ENCODE results near the gene ZNF521.
"Not testable (repeated sequence)": the region's sequence is repeated elsewhere in the genome, so short reads cannot be mapped to it uniquely, and the experiment has no call there.

Gene ZNF521

DNA sequence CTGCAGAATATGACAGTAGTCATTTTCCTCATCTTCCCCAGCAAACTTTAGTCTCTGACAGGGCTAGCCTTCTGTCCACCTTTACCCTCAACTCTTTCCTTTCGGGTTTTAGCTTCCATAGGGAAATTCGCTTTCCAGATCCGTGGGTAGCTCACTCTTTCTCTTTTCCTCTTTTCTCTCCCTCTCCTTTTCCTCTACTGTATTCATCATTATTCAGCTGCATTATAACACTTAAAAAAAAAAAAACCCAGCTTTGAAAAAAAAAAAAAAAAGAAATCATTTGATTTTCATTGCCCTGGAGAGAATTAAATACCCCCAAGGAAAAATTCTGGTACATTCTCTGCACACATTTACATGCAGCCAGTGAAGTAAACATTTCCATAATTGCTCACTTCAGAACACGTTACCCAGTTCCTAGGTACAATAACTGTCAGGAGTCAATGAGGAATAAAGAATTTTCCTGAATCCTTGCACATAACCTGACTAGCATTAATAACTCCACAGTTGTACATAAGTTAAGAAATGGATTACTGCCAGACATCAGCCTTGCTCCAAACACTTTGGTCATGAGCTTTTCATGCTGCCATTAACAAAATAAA, 63.5 kb downstream of the ZNF521 start:
- DNase-seq, result no peak

DNA sequence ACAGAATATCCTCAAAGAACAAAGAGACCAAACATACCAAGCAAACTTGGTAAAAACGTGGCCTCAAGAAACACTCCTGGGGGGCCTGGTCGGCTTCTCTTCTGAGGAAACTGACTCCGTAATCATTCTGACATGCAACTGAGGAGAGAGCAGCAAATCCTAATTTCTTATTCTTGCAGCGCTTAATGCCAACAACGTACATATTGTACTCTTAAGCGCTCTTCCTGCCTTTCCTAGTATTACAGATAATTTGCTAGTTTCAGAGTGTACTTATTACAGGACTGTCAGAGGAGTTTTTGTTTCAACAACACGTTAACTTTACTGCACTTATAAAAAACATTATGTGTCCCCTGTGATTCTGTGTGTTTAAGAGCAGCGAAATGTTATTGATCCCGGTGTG, 64.9 kb downstream of the ZNF521 start:
- no peak for DNase-seq

DNA sequence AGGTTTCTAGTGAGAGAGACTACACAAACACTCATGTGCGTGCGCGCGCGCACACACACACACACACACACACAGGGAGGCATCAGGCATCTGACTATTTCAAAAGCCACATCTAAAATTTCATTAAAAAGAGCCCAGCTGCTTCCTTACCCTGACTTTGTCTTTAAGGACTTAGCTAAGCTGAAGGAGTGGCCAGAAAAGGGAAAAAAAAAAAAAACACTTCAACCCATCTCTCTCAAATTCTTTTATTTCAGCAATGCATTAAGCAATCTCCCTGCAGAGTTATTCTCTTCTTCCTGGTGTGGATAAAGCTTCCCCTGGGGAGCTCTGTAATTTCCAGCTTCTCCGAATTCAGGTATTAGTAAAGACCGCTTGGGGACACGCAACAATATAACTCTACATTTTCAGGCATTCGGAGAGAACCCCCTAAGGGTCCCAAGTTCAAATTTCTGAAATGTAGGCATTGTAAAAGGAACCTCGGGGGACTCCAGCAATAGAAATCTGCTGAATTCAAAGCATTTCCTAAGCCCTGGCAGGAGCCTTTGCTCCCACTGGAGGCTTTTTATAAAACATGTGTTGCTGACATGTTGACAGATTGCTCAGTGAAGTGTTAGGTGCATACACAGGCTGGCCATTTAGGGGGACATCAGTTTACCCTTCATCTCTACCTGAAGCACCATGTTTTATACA, 67.0 kb downstream of the ZNF521 start:
- peak; percentile 75 for DNase-seq

DNA sequence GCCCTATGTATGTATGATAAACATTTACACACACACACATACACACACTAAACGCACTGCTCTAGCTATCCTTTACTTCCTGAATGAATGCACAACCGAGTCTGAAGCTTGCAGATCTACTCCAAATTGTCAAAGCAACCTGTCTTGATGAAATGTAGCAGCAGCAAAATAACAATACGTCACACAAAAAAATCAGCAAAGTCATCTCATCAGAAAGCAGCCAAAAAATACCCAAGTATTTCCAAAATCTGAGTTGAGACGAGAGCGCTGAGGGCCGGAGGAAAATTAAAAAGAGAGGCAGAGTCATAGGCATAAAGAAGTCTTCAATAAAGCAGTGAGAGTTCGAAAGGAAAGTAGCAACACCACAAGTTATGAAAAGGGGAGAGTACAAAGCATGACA, 67.7 kb downstream of the ZNF521 start:
- no peak for DNase-seq

DNA sequence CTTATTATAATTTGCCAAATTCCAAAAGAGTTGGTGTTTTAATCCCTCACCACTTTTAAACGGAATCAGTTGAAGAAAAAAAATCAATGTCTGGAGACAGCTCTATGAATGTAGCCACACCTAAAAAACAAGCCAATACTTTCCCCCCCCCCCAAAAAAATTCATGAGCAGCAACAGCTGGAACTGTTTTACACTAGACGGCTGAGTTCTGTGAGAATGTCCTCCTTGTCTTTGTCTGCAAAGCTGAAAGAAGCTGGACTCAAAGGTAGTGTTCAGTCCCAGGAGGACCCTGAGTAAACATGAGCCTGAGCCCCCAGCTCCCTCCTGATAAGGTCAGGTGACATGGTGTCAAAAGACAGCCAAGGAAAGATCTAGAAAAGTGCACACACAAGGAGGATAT, 68.2 kb downstream of the ZNF521 start:
- DNase-seq, result peak; percentile 14

DNA sequence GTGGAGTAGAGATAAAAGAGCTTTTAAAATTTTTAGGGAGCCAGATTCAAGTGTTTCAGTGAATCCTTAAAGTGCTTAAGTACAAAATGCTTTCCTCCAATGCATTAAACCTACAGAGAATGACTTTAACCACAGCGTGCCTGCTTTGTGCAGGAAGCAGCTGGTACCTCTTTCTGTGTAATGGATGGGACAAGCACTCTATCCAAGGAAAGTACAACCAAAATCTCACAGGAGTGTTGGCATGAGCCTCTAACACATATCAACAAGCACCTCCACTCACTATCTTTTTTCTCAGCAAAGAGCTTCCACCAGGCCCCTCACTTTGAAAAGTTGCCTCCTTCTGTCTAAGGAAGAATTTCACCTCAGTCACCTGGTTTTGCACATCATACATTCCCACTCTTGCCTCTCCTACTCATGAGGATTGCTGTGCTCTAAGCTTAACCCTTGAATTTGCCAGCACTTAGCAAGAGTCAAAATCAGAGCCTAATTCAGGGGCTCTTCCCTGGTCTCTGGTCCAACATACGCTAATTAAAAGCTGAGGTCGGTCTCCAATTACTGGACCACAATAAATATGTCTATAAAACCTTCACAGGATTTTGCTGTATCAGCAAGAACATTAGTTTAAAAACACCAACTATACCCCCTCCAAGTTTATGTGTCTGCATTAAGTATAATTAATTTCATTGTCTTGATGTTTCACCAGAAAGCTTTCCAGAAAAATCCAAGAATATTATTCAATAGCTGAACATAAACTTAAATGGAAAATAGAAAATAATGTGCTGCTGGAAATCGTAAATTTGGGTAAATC, 68.9 kb downstream of the ZNF521 start:
- no peak for DNase-seq

DNA sequence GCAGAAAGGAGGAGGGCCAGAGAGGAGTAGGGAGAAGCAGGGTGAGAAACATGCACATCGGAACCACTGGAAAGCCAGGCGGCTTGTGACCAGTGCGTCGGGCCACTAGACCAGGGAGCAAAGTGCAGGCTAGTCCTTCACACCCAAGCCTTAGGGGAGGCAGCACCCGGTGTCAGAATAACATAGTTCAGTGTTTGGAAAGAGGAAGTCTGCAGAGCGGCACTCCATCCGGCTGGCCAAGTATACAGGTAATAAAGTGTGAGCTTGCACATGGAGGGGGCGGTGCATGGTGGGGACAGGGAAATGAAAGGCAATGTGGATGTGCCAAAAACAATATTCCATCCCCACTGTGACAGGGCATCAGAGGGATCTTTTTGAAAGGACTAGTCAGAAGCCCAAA, 69.7 kb downstream of the ZNF521 start:
- no peak for DNase-seq

DNA sequence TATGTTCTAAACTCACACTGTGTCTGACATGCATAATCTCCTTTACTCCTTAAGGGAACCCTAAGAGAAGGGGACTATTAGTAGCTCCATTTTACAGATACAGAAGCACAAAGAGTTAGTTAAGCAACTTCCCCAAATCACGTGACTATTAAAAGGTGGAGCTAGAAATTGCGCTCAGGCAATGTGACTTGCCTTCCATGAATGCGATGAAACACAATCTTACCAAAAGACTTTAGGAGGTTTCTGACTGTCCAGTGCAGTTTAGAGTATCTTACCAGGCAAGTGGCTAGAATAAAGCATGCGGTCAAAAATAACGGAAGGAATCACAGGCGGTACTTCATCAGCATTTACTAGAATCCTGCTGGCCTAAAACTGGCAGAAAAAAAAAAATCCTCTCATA, 70.4 kb downstream of the ZNF521 start:
- no peak for DNase-seq

DNA sequence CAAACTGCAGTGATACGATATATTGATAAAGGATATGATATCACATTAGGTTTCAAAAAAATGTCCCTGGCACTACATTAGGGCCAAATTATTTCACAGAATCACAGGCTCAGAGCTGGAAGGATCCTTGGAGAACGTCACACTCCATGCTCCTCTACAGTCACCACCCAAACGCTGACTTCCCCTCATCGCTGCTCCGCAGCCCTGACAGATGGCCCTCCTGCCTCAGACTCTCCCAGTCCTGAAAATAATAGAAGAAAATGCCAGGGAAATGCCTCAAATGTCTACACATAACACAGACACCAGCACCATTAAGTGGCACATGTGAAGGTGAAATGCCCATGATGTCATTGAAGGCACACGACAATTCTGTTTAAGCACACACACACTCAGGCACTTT, 72.0 kb downstream of the ZNF521 start:
- DNase-seq, result no peak

DNA sequence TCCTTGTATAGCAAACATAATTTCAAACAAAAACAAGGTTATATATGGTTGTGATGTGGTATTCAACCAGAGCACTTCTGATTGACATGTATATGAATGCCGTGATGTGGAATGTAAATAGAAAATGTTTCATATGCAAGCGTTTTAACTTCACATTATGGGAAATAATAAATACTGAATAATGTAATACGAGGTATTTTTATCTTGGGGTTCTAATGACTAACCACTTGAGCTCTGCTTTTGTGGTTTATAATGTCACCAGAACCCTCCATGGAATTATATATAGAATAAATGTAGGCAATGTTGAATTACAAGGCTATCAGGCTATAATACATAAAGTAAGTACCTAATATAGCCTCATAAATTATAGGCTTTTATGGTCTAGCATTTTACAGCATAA, 72.4 kb downstream of the ZNF521 start:
- DNase-seq, result no peak

DNA sequence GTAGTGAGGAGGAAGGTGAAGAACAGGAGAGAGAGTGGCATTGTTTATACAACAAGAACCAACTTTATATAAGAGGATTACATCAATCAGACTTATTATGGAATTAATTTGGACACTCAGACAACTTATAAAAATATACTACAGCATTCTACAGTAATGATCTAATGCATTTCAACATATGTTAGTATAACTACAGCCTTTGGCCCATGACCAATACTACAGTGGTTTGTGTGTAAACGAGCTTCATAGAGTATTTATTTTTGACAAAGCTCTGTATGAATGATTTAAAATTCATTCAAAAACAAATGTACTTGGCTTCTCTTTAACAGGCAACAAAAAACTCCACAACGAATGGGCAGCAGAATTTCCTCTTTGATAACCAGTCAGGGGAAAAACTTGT, 72.8 kb downstream of the ZNF521 start:
- no peak for DNase-seq

DNA sequence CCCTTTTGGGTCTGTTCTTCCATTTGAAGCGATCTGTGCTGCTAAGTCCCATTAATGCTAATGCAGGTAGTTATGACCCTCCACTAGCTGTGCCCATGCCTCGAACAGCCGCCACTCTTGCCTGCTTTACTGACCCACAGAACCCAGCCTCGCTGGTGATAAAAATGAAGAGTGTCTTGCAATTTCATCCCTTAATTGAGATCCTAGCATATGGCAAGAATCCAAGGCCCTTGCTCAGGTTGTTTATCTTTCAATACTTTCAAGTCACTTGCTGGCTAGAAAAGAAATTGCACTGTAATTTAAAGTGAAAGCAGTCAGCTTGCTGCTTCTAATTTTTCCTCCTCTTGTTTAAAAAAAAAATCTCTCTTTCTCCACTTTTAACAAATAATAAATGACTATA, 73.6 kb downstream of the ZNF521 start:
- no peak for DNase-seq

DNA sequence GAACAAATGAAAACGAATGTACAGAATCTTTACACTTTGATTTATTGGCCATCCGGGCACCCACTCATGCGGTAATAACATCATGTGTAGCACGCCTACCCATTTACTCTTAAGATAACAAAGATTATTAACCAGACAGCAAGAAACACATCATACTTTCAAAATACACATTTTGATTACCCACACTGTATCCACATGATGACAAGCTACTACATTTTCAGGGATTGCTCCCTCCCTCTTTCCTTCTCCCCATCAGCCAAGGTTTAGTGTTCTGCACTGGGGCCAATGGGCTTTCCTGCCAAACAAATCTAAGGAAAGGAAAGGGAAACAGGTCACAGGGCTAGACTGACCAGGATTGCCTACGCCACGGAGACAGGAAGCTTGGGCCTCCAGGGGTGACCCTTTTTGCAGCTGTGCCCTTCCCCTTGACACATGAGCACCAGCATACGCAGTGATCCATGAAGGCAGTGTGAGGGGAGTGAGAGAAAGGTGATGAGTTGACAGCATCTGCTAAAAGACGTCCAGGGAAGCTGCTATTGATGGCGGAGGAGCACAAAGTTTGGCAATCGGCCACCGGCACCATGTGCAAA, 76.5 kb downstream of the ZNF521 start:
- no peak for DNase-seq

DNA sequence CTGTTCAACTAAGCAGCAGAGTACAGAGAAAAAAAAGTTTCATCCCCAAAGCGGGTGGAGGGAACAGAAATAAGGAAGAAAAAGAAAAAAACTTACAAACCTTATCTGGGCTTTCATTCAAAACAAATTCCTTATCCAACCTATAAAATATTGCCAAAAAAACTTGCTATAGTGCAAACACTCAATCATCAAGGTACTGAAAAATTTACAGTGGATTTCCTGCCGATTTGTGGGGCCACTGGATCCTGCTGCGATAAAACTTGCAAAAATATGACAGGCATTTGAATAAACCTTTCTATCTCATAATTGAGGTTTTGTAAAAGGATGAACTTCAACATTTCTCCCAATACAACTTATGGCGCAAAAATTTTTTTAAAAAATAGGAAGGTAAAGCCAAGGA, 77.0 kb downstream of the ZNF521 start:
- DNase-seq, result no peak

DNA sequence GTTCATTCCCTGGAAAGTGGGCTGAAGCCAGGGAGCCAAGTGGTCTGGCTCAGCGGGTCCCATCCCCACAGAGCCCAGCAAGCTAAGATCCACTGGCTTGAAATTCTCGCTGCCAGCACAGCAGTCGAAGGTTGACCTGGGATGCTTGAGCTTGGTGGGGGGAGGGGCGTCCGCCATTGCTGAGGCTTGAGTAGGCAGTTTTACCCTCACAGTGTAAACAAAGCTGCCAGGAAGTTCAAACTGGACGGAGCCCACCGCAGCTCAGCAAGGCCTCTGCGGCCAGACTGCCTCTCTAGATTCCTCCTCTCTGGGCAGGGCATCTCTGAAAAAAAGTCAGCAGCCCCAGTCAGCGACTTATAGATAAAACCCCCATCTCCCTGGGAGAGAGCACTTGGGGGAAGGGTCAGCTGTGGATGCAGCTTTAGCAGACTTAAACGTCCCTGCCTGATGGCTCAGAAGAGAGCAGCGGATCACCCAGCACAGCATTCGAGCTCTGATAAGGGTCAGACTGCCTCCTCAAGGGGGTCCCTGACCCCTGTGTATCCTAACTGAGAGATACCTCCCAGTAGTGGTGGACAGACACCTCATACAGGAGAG, 84.9 kb downstream of the ZNF521 start:
- not testable (repeated sequence) for DNase-seq

DNA sequence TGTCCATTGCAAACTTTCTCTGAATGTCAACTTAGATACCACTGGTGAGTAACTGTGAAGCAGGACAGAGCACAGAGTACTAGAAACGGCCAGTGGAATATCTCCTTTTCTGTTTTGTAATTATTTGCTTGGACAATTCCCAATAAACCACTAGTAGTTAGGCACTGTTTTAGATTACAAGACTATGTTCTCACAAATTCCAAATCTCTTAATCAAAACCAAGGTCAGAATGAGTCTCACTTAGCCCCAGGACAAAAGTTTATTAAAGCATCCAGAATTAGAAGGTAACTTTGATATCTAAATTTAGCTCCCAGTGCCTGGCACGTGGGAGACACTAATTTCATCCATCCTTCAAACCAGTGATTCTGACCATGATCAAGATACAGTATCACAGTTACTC, 89.0 kb downstream of the ZNF521 start:
- DNase-seq, result no peak

DNA sequence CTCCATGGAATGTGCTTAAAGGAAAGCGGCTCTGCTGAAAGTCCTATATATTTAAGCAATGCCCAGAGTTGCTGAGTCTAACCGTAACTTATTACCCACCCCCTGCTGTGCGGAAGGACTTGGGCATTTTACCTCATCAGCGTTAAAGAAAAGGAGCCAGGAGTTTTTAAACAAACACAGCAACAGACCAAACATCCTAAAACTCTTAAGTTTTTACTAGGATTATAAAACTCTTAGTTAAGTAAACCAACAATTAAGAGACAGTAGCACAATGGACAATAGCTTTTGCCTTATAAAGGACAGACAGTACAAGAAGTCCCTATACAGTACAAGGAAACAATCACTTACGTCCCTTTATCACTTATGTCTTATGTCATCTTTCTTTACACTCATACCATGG, 90.2 kb downstream of the ZNF521 start:
- DNase-seq, result no peak

DNA sequence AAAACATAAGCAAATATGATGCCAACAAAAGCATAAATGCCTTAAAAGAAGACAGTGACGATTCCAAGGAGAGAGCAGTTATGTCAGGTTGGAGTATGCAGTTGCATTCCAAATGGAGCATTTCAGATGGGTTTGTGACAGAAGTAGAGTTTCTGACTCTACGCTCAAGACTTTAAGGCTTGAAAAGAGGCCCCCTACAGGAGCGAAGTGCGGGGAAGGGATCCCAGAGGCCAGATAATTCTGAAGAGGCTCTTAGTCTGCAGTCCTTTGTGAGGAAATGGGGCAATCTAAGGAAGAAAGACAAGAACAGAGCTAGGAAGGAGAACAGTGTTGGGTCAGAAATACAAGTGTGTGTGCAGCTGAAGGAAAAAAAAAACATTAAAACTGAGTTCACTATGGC, 95.5 kb downstream of the ZNF521 start:
- DNase-seq, result no peak

DNA sequence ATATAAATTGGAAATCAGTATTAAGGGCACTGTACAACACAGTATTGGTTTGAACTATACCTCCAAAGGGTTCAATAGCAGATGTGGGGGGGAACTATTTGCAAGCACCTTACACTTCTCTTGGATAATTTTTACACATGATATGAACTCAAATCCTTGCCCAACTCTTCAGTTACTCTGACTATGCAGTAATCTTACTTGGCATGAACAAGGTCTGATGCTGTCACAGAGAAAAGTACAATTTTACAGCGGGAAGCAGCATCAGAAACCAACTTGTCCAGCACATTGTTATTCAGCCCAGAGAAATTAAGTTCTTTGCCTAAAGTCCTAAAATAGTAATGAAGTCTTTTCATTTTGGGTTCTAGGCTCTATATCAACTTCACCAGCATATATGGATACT, 98.2 kb downstream of the ZNF521 start:
- DNase-seq, result no peak

DNA sequence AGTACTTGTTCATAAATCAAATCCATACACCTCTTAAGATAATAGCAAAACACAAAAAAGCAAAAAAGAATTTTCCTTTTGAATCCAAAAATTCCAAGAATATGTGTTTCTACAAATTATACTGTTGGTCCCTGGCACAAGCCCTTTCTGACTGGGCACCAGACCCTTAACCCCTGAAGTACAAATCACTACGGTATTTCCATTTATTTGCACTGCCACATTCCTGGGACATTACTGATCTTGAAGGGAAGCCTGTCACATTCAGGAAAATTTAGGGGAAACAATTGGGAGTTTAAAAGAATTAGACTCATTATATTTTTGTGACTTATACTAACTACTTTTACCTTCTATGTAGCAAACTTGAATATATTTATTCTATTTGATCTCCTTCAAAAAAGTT, 98.8 kb downstream of the ZNF521 start:
- DNase-seq, result no peak

DNA sequence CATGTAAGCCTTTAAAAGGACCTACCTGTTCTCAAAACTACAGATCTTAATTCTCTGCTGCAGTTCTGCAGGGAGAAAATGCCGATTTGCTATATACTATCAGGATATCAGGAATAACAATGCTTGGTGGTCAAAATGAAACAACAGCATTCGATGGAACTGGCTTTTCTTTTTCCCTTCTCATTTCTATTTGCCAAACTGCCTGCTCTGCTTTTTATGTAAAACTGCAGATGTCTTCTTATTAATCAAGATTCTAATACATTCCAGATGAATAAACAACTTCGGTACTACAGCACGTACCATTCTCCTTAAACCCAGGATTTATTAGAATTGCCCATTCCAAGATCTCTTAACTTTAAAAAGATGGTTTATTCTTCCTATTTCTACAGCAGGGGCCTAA, 100.9 kb downstream of the ZNF521 start:
- no peak for DNase-seq

DNA sequence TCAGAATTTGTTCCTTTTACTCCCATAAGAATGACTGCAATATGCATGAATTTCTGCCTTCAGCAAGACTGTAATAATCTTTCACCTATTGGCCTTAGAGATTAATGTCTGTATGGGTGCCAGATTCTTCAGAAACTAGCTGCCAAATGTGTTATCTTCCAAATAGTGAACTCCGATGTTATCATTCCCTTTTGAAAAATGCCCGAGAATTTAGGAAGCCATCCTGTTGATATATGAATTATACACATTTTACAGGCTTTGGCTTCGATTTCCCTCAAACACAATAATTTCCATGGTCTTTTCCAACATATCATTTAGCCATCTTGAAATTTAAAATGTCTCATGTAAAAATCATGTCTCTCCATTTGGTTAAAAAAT, 101.5 kb downstream of the ZNF521 start:
- DNase-seq, result no peak

DNA sequence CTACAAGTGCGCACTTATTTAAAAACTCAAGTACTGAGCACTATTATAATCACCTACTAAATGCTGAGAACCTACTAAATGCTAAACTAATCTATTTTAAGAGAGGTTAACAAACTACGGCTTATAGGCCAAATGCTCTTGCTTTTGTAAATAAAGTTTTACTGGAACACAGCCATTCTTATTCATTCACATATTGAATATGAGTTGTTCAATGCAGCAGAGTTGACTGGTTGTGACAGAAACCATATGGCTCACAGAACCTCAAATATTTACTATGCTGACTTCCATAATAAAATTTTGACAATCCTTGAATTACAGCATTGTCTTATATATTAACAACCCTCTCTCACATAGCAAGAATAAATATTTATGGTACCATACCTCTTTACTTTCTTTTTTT, 103.2 kb downstream of the ZNF521 start:
- DNase-seq, result no peak

DNA sequence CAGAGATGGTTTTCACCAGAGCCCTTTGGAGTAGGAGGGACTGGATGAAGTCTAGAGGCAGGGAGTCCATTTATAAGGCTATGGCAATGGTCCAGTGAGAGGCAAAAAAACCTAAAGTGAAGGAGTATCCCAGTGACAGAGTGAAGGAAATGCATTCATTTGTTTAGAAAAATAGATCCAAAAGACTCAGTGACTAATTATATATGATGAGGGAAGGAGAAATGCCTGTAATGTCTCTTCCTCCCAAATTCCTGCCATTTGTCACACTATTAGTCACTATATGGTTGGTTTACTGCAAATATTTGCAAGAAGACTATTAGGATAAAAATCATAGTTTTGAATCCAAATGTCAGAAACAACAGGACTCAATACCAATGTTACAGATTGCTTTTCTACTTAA, 104.2 kb downstream of the ZNF521 start:
- DNase-seq, result no peak

Measured in NCI-H345 (cell line).